Neutrophil (primary cell): ENCODE data around the gene ESF1.

ENCODE experiments used
- H3K27ac ChIP-seq: fragments of 200-600 bp; sonication (generic); 2 replicates; pipeline ENCODE4 v1.5.1; 2016; ENCODE audit warnings: mild to moderate bottlenecking, moderate library complexity
- H3K27me3 ChIP-seq: fragments of 200-600 bp; sonication (generic); 2 replicates; pipeline ENCODE4 v1.6.0; 2016; ENCODE audit warnings: mild to moderate bottlenecking
- H3K36me3 ChIP-seq: fragments of 200-600 bp; sonication (generic); 2 replicates; pipeline ENCODE4 v1.5.1; 2017
- H3K4me1 ChIP-seq, 2 experiments: fragments of 200-600 bp in 1 of 2; sonication (generic) in 1 of 2; 1 replicate in 1 of 2; 2 replicates in 1 of 2; pipeline versions ENCODE4 v1.5.1 to v1.6.1; 2013 to 2016; ENCODE audit warnings: low read depth in 1 of 2, low read length in 1 of 2, mild to moderate bottlenecking in 1 of 2, moderate library complexity in 1 of 2; ENCODE audit not compliant: control insufficient read depth in 1 of 2, insufficient read depth in 1 of 2
- H3K4me3 ChIP-seq, 2 experiments: fragments of 200-600 bp in 1 of 2; sonication (generic) in 1 of 2; 1 replicate in 1 of 2; 2 replicates in 1 of 2; pipeline ENCODE4 v1.5.1; 2013 to 2016; ENCODE audit warnings: low read depth in 1 of 2, low read length in 1 of 2, mild to moderate bottlenecking in 1 of 2, moderate library complexity in 1 of 2
- H3K9me3 ChIP-seq: fragments of 200-600 bp; sonication (generic); 2 replicates; pipeline ENCODE4 v1.5.1; 2016
- TF ChIP-seq, protein P1 (sequence below): fragments of 200-600 bp; sonication (generic); IDR thresholded peaks from 2 replicates; pipeline ENCODE4 v1.5.1; 2016; ENCODE audit warnings: antibody characterized with exemption

Gene ESF1

GRCh38 chr20:13676682-13677081 is 108.0 kb downstream of the ESF1 start:
- no peak overlapping the region for H3K27ac ChIP-seq
- no peaks in the 10 kb centered on the region for H3K9me3 ChIP-seq
- TF ChIP-seq, protein P1, sequence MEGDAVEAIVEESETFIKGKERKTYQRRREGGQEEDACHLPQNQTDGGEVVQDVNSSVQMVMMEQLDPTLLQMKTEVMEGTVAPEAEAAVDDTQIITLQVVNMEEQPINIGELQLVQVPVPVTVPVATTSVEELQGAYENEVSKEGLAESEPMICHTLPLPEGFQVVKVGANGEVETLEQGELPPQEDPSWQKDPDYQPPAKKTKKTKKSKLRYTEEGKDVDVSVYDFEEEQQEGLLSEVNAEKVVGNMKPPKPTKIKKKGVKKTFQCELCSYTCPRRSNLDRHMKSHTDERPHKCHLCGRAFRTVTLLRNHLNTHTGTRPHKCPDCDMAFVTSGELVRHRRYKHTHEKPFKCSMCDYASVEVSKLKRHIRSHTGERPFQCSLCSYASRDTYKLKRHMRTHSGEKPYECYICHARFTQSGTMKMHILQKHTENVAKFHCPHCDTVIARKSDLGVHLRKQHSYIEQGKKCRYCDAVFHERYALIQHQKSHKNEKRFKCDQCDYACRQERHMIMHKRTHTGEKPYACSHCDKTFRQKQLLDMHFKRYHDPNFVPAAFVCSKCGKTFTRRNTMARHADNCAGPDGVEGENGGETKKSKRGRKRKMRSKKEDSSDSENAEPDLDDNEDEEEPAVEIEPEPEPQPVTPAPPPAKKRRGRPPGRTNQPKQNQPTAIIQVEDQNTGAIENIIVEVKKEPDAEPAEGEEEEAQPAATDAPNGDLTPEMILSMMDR: no peak
- no peaks in the 10 kb centered on the region for H3K4me1 ChIP-seq
- no peaks in the 10 kb centered on the region for H3K36me3 ChIP-seq
- no peaks in the 10 kb centered on the region for H3K27me3 ChIP-seq
- H3K4me3 ChIP-seq: no peak overlapping the region

DNA sequence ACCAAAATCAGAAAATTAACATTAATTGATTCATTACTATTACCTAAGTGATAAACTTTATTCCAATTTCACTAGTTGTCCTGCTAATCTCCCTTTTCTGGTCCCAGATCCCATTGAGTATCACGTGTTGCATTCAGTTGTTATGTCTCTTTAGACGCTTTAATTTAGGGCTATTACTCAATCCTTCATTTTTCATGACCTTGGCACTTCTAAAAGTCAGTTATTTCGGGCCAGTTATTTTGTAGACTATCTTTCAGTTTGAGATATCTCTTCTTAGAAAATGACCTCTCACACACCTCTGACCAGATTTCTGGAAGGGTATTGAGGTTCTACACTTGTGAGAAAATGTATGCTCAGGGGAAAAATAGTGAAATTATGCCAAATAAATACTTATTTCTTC is 112.0 kb downstream of the ESF1 start:
- TF ChIP-seq, protein P1: no peak
- no peaks in the 10 kb centered on the region for H3K36me3 ChIP-seq
- H3K27ac ChIP-seq: no peak overlapping the region
- H3K27me3 ChIP-seq: no peaks in the 10 kb centered on the region
- no peaks in the 10 kb centered on the region for H3K9me3 ChIP-seq
- H3K4me3 ChIP-seq: no peak overlapping the region
- H3K4me1 ChIP-seq: no peaks in the 10 kb centered on the region

GRCh38 chr20:13671916-13672378 is 112.8 kb downstream of the ESF1 start:
- no peaks in the 10 kb centered on the region for H3K36me3 ChIP-seq
- H3K4me1 ChIP-seq: no peaks in the 10 kb centered on the region
- no peak overlapping the region for H3K4me3 ChIP-seq
- H3K27ac ChIP-seq: no peak overlapping the region
- H3K27me3 ChIP-seq: no peaks in the 10 kb centered on the region
- TF ChIP-seq, protein P1: no peak
- H3K9me3 ChIP-seq: no peaks in the 10 kb centered on the region

DNA sequence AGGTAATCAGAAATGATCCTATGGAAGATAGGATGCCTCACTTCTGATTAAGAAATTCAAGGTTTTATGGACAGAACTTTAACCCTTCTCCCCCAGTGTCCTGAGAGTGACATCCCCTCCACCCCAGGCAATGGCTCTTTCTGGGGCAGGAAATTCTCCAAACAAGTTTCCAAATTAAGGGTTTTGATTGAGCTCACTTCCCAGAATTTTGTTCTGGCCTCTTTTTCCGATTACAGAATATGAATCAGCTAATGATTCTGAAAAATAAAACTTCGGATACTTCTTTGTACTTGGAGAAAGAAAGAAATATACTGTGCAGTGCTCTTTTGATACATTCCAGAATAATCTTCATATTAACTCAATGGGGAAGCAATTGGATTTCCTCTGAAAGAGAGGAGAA is 113.2 kb downstream of the ESF1 start:
- no peak overlapping the region for H3K4me3 ChIP-seq
- TF ChIP-seq, protein P1: no peak
- H3K9me3 ChIP-seq: no peaks in the 10 kb centered on the region
- H3K27me3 ChIP-seq: no peaks in the 10 kb centered on the region
- no peak overlapping the region for H3K27ac ChIP-seq
- H3K36me3 ChIP-seq: no peaks in the 10 kb centered on the region
- no peaks in the 10 kb centered on the region for H3K4me1 ChIP-seq

DNA sequence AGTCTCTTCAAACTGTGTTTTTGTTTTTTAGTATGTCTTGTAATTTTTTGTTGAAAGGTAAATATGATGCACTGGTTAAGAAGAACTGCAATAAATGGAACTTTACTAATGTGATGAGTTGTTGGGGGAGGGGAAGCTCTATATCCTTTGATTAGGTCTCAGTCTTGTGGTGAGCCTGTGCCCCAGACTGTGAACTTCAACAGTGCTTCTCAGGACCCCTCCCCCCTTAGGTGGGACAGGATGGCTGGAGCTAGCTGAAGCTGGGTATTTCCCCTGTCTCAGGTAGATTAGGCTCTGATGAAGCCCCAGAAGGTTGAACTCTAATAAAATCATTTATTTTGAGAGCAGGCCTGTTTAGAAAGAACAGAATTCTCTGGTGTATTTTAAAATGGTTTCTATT is 114.6 kb downstream of the ESF1 start:
- Histone ChIP-seq H3K27me3 (no peaks in the 10 kb centered on the region), H3K27ac (no peak overlapping the region), H3K4me3 (no peak overlapping the region), H3K9me3 (no peaks in the 10 kb centered on the region), H3K4me1 (no peaks in the 10 kb centered on the region), H3K36me3 (no peaks in the 10 kb centered on the region)
- TF ChIP-seq, protein P1: no peak
